T-helper 1 cell treated with Interleukin-12 subunit alpha and Interleukin-12 subunit beta and Interleukin-4 antibody, amounts not matched to agents 30 μg/mL and 1 μg/mL, for 36 hours (primary cell): ENCODE results near the gene TMEM176B.

ENCODE experiments used
- H3K27ac Mint-ChIP-seq: one replicate; pipeline ENCODE4 v1.8.0; 2021; ENCODE audit warnings: mild to moderate bottlenecking, mixed read lengths
- H3K27me3 Mint-ChIP-seq: one replicate; pipeline ENCODE4 v1.8.0; 2021; ENCODE audit warnings: low read depth, mixed read lengths
- H3K36me3 Mint-ChIP-seq: one replicate; pipeline ENCODE4 v1.8.0; 2021; ENCODE audit warnings: low read depth, mixed read lengths
- H3K4me1 Mint-ChIP-seq: one replicate; pipeline ENCODE4 v1.8.0; 2021; ENCODE audit warnings: low read depth, mixed read lengths
- H3K4me3 Mint-ChIP-seq: one replicate; pipeline ENCODE4 v1.8.0; 2021; ENCODE audit warnings: mild to moderate bottlenecking, moderate library complexity, mixed read lengths
- H3K9me3 Mint-ChIP-seq: one replicate; pipeline ENCODE4 v1.8.0; 2021; ENCODE audit warnings: mixed read lengths

Gene TMEM176B

GRCh38 chr7:150756858-150757257 is 43.3 kb downstream of the TMEM176B start:
- Mint-ChIP-seq H3K4me3 (peak overlapping the region; percentile 70), H3K4me1 (peaks cover 42% of the 10 kb centered on the region), H3K36me3 (peaks cover 14% of the 10 kb centered on the region), H3K27me3 (peaks cover 10% of the 10 kb centered on the region), H3K27ac (peak overlapping the region; percentile 92), H3K9me3 (peaks cover 10% of the 10 kb centered on the region)

- peak overlapping the region; percentile 70 for H3K4me3 Mint-ChIP-seq
- H3K4me1 Mint-ChIP-seq, result peaks cover 44% of the 10 kb centered on the region
- peaks cover 4% of the 10 kb centered on the region for H3K9me3 Mint-ChIP-seq
- peaks cover 4% of the 10 kb centered on the region for H3K27me3 Mint-ChIP-seq
- H3K36me3 Mint-ChIP-seq, result peaks cover 9% of the 10 kb centered on the region
- peak overlapping the region; percentile 92 for H3K27ac Mint-ChIP-seq
Observed at GRCh38 chr7:150756166-150756565, 44.0 kb downstream of the TMEM176B start.

GRCh38 chr7:150755473-150756099 is 44.6 kb downstream of the TMEM176B start:
- Mint-ChIP-seq H3K27ac (peak overlapping the region; percentile 92), H3K27me3 (peaks cover 4% of the 10 kb centered on the region), H3K9me3 (peaks cover 4% of the 10 kb centered on the region)

GRCh38 chr7:150754951-150755350 is 45.2 kb downstream of the TMEM176B start:
- peak overlapping the region; percentile 92 for H3K27ac Mint-ChIP-seq
- peaks cover 8% of the 10 kb centered on the region for H3K36me3 Mint-ChIP-seq
- H3K4me3 Mint-ChIP-seq, result peak overlapping the region; percentile 70
- H3K27me3 Mint-ChIP-seq, result peaks cover 4% of the 10 kb centered on the region
- H3K4me1 Mint-ChIP-seq, result peaks cover 52% of the 10 kb centered on the region
- H3K9me3 Mint-ChIP-seq, result peaks cover 4% of the 10 kb centered on the region

More at GRCh38 chr7:150755473-150756099, 44.6 kb downstream of the TMEM176B start:
- H3K4me3 Mint-ChIP-seq, result peak overlapping the region; percentile 70
- peaks cover 8% of the 10 kb centered on the region for H3K36me3 Mint-ChIP-seq
- peaks cover 48% of the 10 kb centered on the region for H3K4me1 Mint-ChIP-seq

GRCh38 chr7:150753826-150754603 is 46.1 kb downstream of the TMEM176B start:
- Mint-ChIP-seq H3K4me3 (peak overlapping the region; percentile 56), H3K36me3 (peaks cover 5% of the 10 kb centered on the region), H3K4me1 (peaks cover 56% of the 10 kb centered on the region), H3K9me3 (no peaks in the 10 kb centered on the region), H3K27me3 (peaks cover 4% of the 10 kb centered on the region), H3K27ac (peak overlapping the region; percentile 92)

GRCh38 chr7:150753239-150753638 is 46.9 kb downstream of the TMEM176B start:
- no peak overlapping the region for H3K4me3 Mint-ChIP-seq
- H3K27me3 Mint-ChIP-seq, result peaks cover 4% of the 10 kb centered on the region
- H3K36me3 Mint-ChIP-seq, result peaks cover 6% of the 10 kb centered on the region
- no peak overlapping the region for H3K27ac Mint-ChIP-seq
- no peaks in the 10 kb centered on the region for H3K9me3 Mint-ChIP-seq
- peaks cover 64% of the 10 kb centered on the region for H3K4me1 Mint-ChIP-seq

- Mint-ChIP-seq H3K27ac (peak overlapping the region; percentile 15), H3K4me1 (peaks cover 72% of the 10 kb centered on the region), H3K36me3 (peaks cover 16% of the 10 kb centered on the region), H3K27me3 (peaks cover 4% of the 10 kb centered on the region), H3K4me3 (no peak overlapping the region), H3K9me3 (no peaks in the 10 kb centered on the region)
Observed at GRCh38 chr7:150751702-150752101, 48.5 kb downstream of the TMEM176B start.

GRCh38 chr7:150748376-150748775 is 51.8 kb downstream of the TMEM176B start:
- H3K4me3 Mint-ChIP-seq, result peak overlapping the region; percentile 77
- H3K4me1 Mint-ChIP-seq, result peaks cover 74% of the 10 kb centered on the region
- H3K36me3 Mint-ChIP-seq, result peaks cover 42% of the 10 kb centered on the region
- no peaks in the 10 kb centered on the region for H3K27me3 Mint-ChIP-seq
- H3K9me3 Mint-ChIP-seq, result no peaks in the 10 kb centered on the region
- H3K27ac Mint-ChIP-seq, result peak overlapping the region; percentile 85

- H3K4me3 Mint-ChIP-seq, result peak overlapping the region; percentile 77
- peak overlapping the region; percentile 75 for H3K27ac Mint-ChIP-seq
- peaks cover 54% of the 10 kb centered on the region for H3K36me3 Mint-ChIP-seq
- H3K27me3 Mint-ChIP-seq, result no peaks in the 10 kb centered on the region
- H3K9me3 Mint-ChIP-seq, result no peaks in the 10 kb centered on the region
- H3K4me1 Mint-ChIP-seq, result peaks cover 80% of the 10 kb centered on the region
Observed at GRCh38 chr7:150746921-150747320, 53.2 kb downstream of the TMEM176B start.

GRCh38 chr7:150745876-150746275 is 54.3 kb downstream of the TMEM176B start:
- peaks cover 86% of the 10 kb centered on the region for H3K4me1 Mint-ChIP-seq
- peaks cover 65% of the 10 kb centered on the region for H3K36me3 Mint-ChIP-seq
- peak overlapping the region; percentile 95 for H3K4me3 Mint-ChIP-seq
- no peaks in the 10 kb centered on the region for H3K27me3 Mint-ChIP-seq
- no peaks in the 10 kb centered on the region for H3K9me3 Mint-ChIP-seq
- H3K27ac Mint-ChIP-seq, result peak overlapping the region; percentile 84

GRCh38 chr7:150745086-150745485 is 55.1 kb downstream of the TMEM176B start:
- Mint-ChIP-seq H3K9me3 (no peaks in the 10 kb centered on the region), H3K4me3 (peak overlapping the region; percentile 95), H3K27me3 (no peaks in the 10 kb centered on the region), H3K36me3 (peaks cover 72% of the 10 kb centered on the region), H3K27ac (peak overlapping the region; percentile 86), H3K4me1 (peaks cover 81% of the 10 kb centered on the region)

GRCh38 chr7:150744041-150744656 is 56.0 kb downstream of the TMEM176B start:
- Mint-ChIP-seq H3K4me3 (peak overlapping the region; percentile 95), H3K4me1 (peaks cover 80% of the 10 kb centered on the region), H3K27me3 (no peaks in the 10 kb centered on the region), H3K27ac (peak overlapping the region; percentile 86), H3K9me3 (no peaks in the 10 kb centered on the region), H3K36me3 (peaks cover 79% of the 10 kb centered on the region)

- H3K27ac Mint-ChIP-seq, result peak overlapping the region; percentile 94
- H3K9me3 Mint-ChIP-seq, result no peaks in the 10 kb centered on the region
- H3K4me1 Mint-ChIP-seq, result peaks cover 64% of the 10 kb centered on the region
- H3K36me3 Mint-ChIP-seq, result peaks cover 90% of the 10 kb centered on the region
- H3K4me3 Mint-ChIP-seq, result peak overlapping the region; percentile 95
- no peaks in the 10 kb centered on the region for H3K27me3 Mint-ChIP-seq
Observed at GRCh38 chr7:150742286-150742968, 57.7 kb downstream of the TMEM176B start.
